Loucy (cell line): Measurements from ENCODE around the gene RGSL1.

Source experiments
- H2AFZ ChIP-seq: fragments of 200-600 bp; sonication (generic); 2 replicates; pipeline ENCODE4 v1.6.0; 2016; ENCODE audit warnings: antibody characterized with exemption, mild to moderate bottlenecking, low read length, moderate library complexity
- H3F3A ChIP-seq: fragments of 200-600 bp; 2 replicates; pipeline ENCODE4 v1.6.0; 2016; ENCODE audit warnings: antibody characterized with exemption, low read depth, mild to moderate bottlenecking
- H3K27me3 ChIP-seq: fragments of 200-600 bp; sonication (generic); 2 replicates; pipeline ENCODE4 v1.6.1; 2014; ENCODE audit warnings: low read length, mild to moderate bottlenecking; ENCODE audit not compliant: insufficient read depth, poor library complexity, severe bottlenecking
- H3K36me3 ChIP-seq: fragments of 200-600 bp; sonication (generic); 2 replicates; pipeline ENCODE4 v1.6.1; 2016; ENCODE audit warnings: low read length; ENCODE audit not compliant: insufficient read depth
- H3K4me1 ChIP-seq: fragments of 200-600 bp; sonication (generic); 2 replicates; pipeline ENCODE4 v1.5.1; 2014; ENCODE audit warnings: low read length, mild to moderate bottlenecking; ENCODE audit not compliant: insufficient read depth, poor library complexity, severe bottlenecking
- H3K4me2 ChIP-seq: fragments of 200-600 bp; sonication (generic); 2 replicates; pipeline ENCODE4 v1.6.0; 2014; ENCODE audit warnings: antibody characterized with exemption, low read length, low read depth, mild to moderate bottlenecking; ENCODE audit not compliant: poor library complexity, severe bottlenecking
- H3K4me3 ChIP-seq: fragments of 200-600 bp; sonication (generic); 2 replicates; pipeline ENCODE4 v1.5.1; 2014; ENCODE audit warnings: low read length, mild to moderate bottlenecking, mixed read lengths; ENCODE audit not compliant: poor library complexity, severe bottlenecking
- H3K79me2 ChIP-seq: fragments of 200-600 bp; sonication (generic); 2 replicates; pipeline ENCODE4 v1.6.1; 2014; ENCODE audit warnings: low read length; ENCODE audit not compliant: insufficient read depth
- H3K9ac ChIP-seq: fragments of 200-600 bp; sonication (generic); 2 replicates; pipeline ENCODE4 v1.6.0; 2014; ENCODE audit warnings: mild to moderate bottlenecking, low read depth, low read length, moderate library complexity; ENCODE audit not compliant: poor library complexity, severe bottlenecking
- H3K9me2 ChIP-seq: fragments of 200-600 bp; sonication (generic); replicated peaks from 2 replicates; pipeline ENCODE4 v1.6.1; 2016; ENCODE audit warnings: low read depth, low read length, mixed read lengths
- H3K9me3 ChIP-seq: fragments of 200-600 bp; sonication (generic); 2 replicates; pipeline ENCODE4 v1.6.1; 2014; ENCODE audit warnings: mild to moderate bottlenecking, antibody characterized with exemption, low read length, low read depth; ENCODE audit not compliant: insufficient read depth
- H4K20me1 ChIP-seq: fragments of 200-600 bp; sonication (generic); 2 replicates; pipeline ENCODE4 v1.6.0; 2014; ENCODE audit warnings: antibody characterized with exemption, low read length, mild to moderate bottlenecking; ENCODE audit not compliant: insufficient read depth, poor library complexity, severe bottlenecking
- EZH2phosphoT487 ChIP-seq: fragments of 200-600 bp; IDR thresholded peaks from 2 replicates; pipeline ENCODE4 v1.6.1; 2018; ENCODE audit warnings: antibody characterized with exemption, mild to moderate bottlenecking, moderate library complexity, borderline replicate concordance
- TF ChIP-seq, protein P1 (sequence below): fragments of 200-600 bp; sonication (generic); conservative IDR thresholded peaks from 2 replicates; pipeline ENCODE4 v1.5.1; 2014; ENCODE audit warnings: mild to moderate bottlenecking, antibody characterized with exemption, low read length

The RGSL1 gene

GRCh38 chr1:182405578-182405977 lies 44.4 kb upstream of the RGSL1 start:
- Histone ChIP-seq H3K4me1 (no peaks in the 10 kb centered on the region), H3K9me2 (no peaks in the 10 kb centered on the region), H3K9ac (no peak overlapping the region)

DNA sequence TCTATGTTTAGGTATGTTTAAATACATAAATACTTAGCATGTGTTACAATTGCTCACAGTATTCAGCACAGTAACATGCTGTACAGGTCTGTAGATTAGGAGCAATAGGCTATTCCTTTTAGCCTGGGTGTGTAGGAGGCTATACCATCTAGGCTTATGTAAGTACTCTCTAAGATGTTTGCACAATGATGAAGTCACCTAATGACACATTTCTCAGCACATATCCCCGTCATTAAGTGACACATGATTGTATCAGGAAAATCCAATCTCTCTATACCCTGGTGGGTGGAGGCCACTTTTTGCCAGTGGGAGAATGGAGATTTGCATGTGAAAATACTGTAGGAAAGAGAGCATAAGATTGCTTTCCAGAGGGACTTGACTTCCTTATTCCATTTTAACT lies 43.9 kb upstream of the RGSL1 start:
- Histone ChIP-seq H3K4me1 (no peaks in the 10 kb centered on the region), H3K9ac (no peak overlapping the region), H3K27me3 (no peaks in the 10 kb centered on the region), H3K36me3 (no peaks in the 10 kb centered on the region), H4K20me1 (no peaks in the 10 kb centered on the region), H3K4me2 (no peak overlapping the region), H3K9me2 (no peaks in the 10 kb centered on the region), H3K79me2 (no peaks in the 10 kb centered on the region), H3K4me3 (no peak overlapping the region), H3F3A (no peaks in the 10 kb centered on the region), H2AFZ (no peak overlapping the region), H3K9me3 (no peaks in the 10 kb centered on the region)
- TF ChIP-seq, protein P1, sequence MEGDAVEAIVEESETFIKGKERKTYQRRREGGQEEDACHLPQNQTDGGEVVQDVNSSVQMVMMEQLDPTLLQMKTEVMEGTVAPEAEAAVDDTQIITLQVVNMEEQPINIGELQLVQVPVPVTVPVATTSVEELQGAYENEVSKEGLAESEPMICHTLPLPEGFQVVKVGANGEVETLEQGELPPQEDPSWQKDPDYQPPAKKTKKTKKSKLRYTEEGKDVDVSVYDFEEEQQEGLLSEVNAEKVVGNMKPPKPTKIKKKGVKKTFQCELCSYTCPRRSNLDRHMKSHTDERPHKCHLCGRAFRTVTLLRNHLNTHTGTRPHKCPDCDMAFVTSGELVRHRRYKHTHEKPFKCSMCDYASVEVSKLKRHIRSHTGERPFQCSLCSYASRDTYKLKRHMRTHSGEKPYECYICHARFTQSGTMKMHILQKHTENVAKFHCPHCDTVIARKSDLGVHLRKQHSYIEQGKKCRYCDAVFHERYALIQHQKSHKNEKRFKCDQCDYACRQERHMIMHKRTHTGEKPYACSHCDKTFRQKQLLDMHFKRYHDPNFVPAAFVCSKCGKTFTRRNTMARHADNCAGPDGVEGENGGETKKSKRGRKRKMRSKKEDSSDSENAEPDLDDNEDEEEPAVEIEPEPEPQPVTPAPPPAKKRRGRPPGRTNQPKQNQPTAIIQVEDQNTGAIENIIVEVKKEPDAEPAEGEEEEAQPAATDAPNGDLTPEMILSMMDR: no peak
- TF ChIP-seq EZH2phosphoT487: no peak

More at GRCh38 chr1:182405578-182405977, 44.4 kb upstream of the RGSL1 start:
- H3K27me3 ChIP-seq: no peaks in the 10 kb centered on the region
- no peaks in the 10 kb centered on the region for H3K79me2 ChIP-seq
- no peak overlapping the region for H3K4me3 ChIP-seq
- H3K4me2 ChIP-seq: no peak overlapping the region
- no peak overlapping the region for H2AFZ ChIP-seq
- TF ChIP-seq, protein P1: no peak
- no peak for TF ChIP-seq EZH2phosphoT487
- no peaks in the 10 kb centered on the region for H4K20me1 ChIP-seq
- H3K9me3 ChIP-seq: no peaks in the 10 kb centered on the region
- no peaks in the 10 kb centered on the region for H3F3A ChIP-seq
- no peaks in the 10 kb centered on the region for H3K36me3 ChIP-seq

DNA sequence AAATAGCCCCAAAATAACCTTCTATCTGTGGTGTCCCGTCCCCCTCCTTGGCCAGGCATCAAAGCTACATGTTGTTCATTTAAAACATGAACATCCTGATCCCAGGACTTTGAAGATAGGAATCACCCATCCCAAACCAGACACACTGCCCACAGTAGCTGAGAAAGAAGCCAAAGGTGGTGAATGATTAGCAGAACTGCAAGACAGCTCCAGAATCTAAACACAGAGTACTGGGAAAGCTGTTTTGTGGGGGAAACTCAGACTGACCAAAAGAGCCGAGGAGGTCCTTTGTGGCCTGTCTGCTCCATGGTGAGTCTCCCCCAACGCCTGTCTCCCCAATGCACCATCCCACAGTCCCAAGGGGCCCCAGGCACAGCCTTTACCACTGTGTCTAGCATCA lies 42.2 kb upstream of the RGSL1 start:
- H3K9ac ChIP-seq: no peak overlapping the region
- H2AFZ ChIP-seq: no peak overlapping the region
- no peak overlapping the region for H3K4me2 ChIP-seq
- no peaks in the 10 kb centered on the region for H3K36me3 ChIP-seq
- no peak overlapping the region for H3K4me3 ChIP-seq
- H3F3A ChIP-seq: no peaks in the 10 kb centered on the region
- no peaks in the 10 kb centered on the region for H3K9me3 ChIP-seq
- no peaks in the 10 kb centered on the region for H4K20me1 ChIP-seq
- TF ChIP-seq, protein P1: no peak
- no peak for TF ChIP-seq EZH2phosphoT487
- no peaks in the 10 kb centered on the region for H3K27me3 ChIP-seq
- H3K79me2 ChIP-seq: no peaks in the 10 kb centered on the region
- no peaks in the 10 kb centered on the region for H3K9me2 ChIP-seq
- H3K4me1 ChIP-seq: no peaks in the 10 kb centered on the region
